ENCODE measurements around the gene ZFPM1. TPM values are rescaled to one million over a fixed set of nuclear protein-coding genes. Genes with fewer than 3 reads are reported as not detected.

The ZFPM1 gene
- total RNA-seq, 2 experiments from 2014 or later: 2.1 to 14.2 TPM

GRCh38 chr16:88423448-88423850 lies 29.6 kb upstream of the ZFPM1 start:
- CTCF ChIA-PET (ENCODE audit: unreplicated experiment): no interaction called here
- Histone ChIP-seq H3K27ac (ENCODE audit: low read depth, low read length, poor library complexity, severe bottlenecking) (no peak overlapping the region), H3K4me3 (ENCODE audit: low read depth, low read length, poor library complexity, severe bottlenecking) (no peak overlapping the region), H3K79me2 (ENCODE audit: insufficient read depth, low read depth, low read length) (no peaks in the 10 kb centered on the region), H3K36me3 (ENCODE audit: insufficient read depth, low read length) (no peaks in the 10 kb centered on the region), H3K4me2 (ENCODE audit: low read length) (no peak overlapping the region), H2AFZ (ENCODE audit: low read length) (no peak overlapping the region), H4K20me1 (ENCODE audit: insufficient read depth, low read length) (no peaks in the 10 kb centered on the region), H3K9me3 (ENCODE audit: low read length) (no peaks in the 10 kb centered on the region), H3K4me1 (ENCODE audit: insufficient read depth, low read length, poor library complexity, severe bottlenecking) (no peaks in the 10 kb centered on the region), H3K9me2 (ENCODE audit: insufficient read depth, low read length) (no peaks in the 10 kb centered on the region)
- BruUV-seq (replicated peaks): no TSS peak
- DNase-seq (ENCODE audit: low spot score): no peak
- intact Hi-C loops (cut with micrococcal nuclease; ENCODE audit: unreplicated experiment): no loop called here
- TF ChIP-seq EZH2phosphoT487 (IDR thresholded peaks at IDR 0.05; ENCODE audit: borderline replicate concordance, low read depth, low read length): no peak
- TF ChIP-seq CTCF (conservative IDR thresholded peaks at IDR 0.05; ENCODE audit: low read length): no peak
- POLR2A ChIA-PET: no interaction called here

- TF ChIP-seq EZH2phosphoT487 (IDR thresholded peaks at IDR 0.05; ENCODE audit: borderline replicate concordance, low read depth, low read length) (no peak), CTCF (conservative IDR thresholded peaks at IDR 0.05; ENCODE audit: low read length) (no peak)
- POLR2A ChIA-PET: no interaction called here
- H2AFZ ChIP-seq (ENCODE audit: low read length): no peak overlapping the region
- H3K79me2 ChIP-seq (ENCODE audit: insufficient read depth, low read depth, low read length): no peaks in the 10 kb centered on the region
- DNase-seq (ENCODE audit: low spot score): no peak
- no peaks in the 10 kb centered on the region for H3K9me3 ChIP-seq (ENCODE audit: low read length)
- no peak overlapping the region for H3K4me3 ChIP-seq (ENCODE audit: low read depth, low read length, poor library complexity, severe bottlenecking)
- no peaks in the 10 kb centered on the region for H4K20me1 ChIP-seq (ENCODE audit: insufficient read depth, low read length)
- H3K9me2 ChIP-seq (ENCODE audit: insufficient read depth, low read length): no peaks in the 10 kb centered on the region
- CTCF ChIA-PET (ENCODE audit: unreplicated experiment): interaction anchor here (0.6 kb wide), 1 partner anchor 134 kb away, joined by 4 read pairs; no protein-coding TSS in a partner anchor
- H3K27ac ChIP-seq (ENCODE audit: low read depth, low read length, poor library complexity, severe bottlenecking): no peak overlapping the region
- H3K36me3 ChIP-seq (ENCODE audit: insufficient read depth, low read length): no peaks in the 10 kb centered on the region
- H3K4me1 ChIP-seq (ENCODE audit: insufficient read depth, low read length, poor library complexity, severe bottlenecking): no peaks in the 10 kb centered on the region
- no peak overlapping the region for H3K4me2 ChIP-seq (ENCODE audit: low read length)
- BruUV-seq (replicated peaks): no TSS peak
- intact Hi-C loops (cut with micrococcal nuclease; ENCODE audit: unreplicated experiment): no loop called here
Measured at GRCh38 chr16:88424587-88425235, 28.4 kb upstream of the ZFPM1 start.

GRCh38 chr16:88426018-88426417 lies 27.1 kb upstream of the ZFPM1 start:
- Histone ChIP-seq H3K4me1 (ENCODE audit: insufficient read depth, low read length, poor library complexity, severe bottlenecking) (no peaks in the 10 kb centered on the region), H3K4me3 (ENCODE audit: low read depth, low read length, poor library complexity, severe bottlenecking) (no peak overlapping the region), H2AFZ (ENCODE audit: low read length) (no peak overlapping the region), H3K9me2 (ENCODE audit: insufficient read depth, low read length) (no peaks in the 10 kb centered on the region), H4K20me1 (ENCODE audit: insufficient read depth, low read length) (no peaks in the 10 kb centered on the region), H3K27ac (ENCODE audit: low read depth, low read length, poor library complexity, severe bottlenecking) (no peak overlapping the region), H3K79me2 (ENCODE audit: insufficient read depth, low read depth, low read length) (no peaks in the 10 kb centered on the region), H3K36me3 (ENCODE audit: insufficient read depth, low read length) (no peaks in the 10 kb centered on the region), H3K9me3 (ENCODE audit: low read length) (no peaks in the 10 kb centered on the region), H3K4me2 (ENCODE audit: low read length) (no peak overlapping the region)
- TF ChIP-seq EZH2phosphoT487 (IDR thresholded peaks at IDR 0.05; ENCODE audit: borderline replicate concordance, low read depth, low read length) (no peak), CTCF (conservative IDR thresholded peaks at IDR 0.05; ENCODE audit: low read length) (no peak)
- DNase-seq (ENCODE audit: low spot score): no peak
- POLR2A ChIA-PET: no interaction called here
- intact Hi-C loops (cut with micrococcal nuclease; ENCODE audit: unreplicated experiment): no loop called here
- BruUV-seq (replicated peaks): no TSS peak
- CTCF ChIA-PET (ENCODE audit: unreplicated experiment): no interaction called here

Data from OCI-LY7 (cell line).